RWPE2 (cell line): Measurements from ENCODE around the gene ANO8.

Experiments used
- ATAC-seq: fragments of 200-7000 bp; cut with Tn5 transposase; 3 replicates; pipeline ENCODE4 v1.9.1; 2021; ENCODE audit warnings: low read depth
- DNase-seq: peaks from one replicate; pipeline ENCODE4 v3.0.0-alpha.2; 2020; ENCODE audit warnings: low spot score
- H3K27ac ChIP-seq: fragments of 450-650 bp; 2 replicates; pipeline ENCODE4 v1.5.1; 2017; ENCODE audit warnings: mild to moderate bottlenecking; ENCODE audit not compliant: poor library complexity, severe bottlenecking
- H3K27me3 ChIP-seq: fragments of 250-450 bp; sonication (Bioruptor Pico); 2 replicates; pipeline ENCODE4 v1.5.1; 2021; ENCODE audit warnings: mild to moderate bottlenecking, moderate library complexity; ENCODE audit not compliant: insufficient read depth, poor library complexity, severe bottlenecking
- H3K36me3 ChIP-seq: fragments of 250-450 bp; sonication (Bioruptor Pico); 2 replicates; pipeline ENCODE4 v1.5.1; 2020; ENCODE audit warnings: low read depth, mild to moderate bottlenecking, moderate library complexity
- H3K4me1 ChIP-seq: fragments of 250-450 bp; sonication (Bioruptor Pico); 2 replicates; pipeline ENCODE4 v1.5.1; 2021; ENCODE audit warnings: mild to moderate bottlenecking, moderate library complexity; ENCODE audit not compliant: insufficient read depth, poor library complexity, severe bottlenecking
- H3K4me3 ChIP-seq: fragments of 250-450 bp; sonication (Bioruptor Pico); 2 replicates; pipeline ENCODE4 v1.5.1; 2021; ENCODE audit warnings: mild to moderate bottlenecking, moderate library complexity; ENCODE audit not compliant: severe bottlenecking
- H3K9me3 ChIP-seq: fragments of 250-450 bp; sonication (Bioruptor Pico); 2 replicates; pipeline ENCODE4 v1.5.1; 2021; ENCODE audit warnings: mild to moderate bottlenecking, moderate library complexity; ENCODE audit not compliant: severe bottlenecking
- TF ChIP-seq, protein P1 (sequence below): fragments of 450-650 bp; IDR thresholded peaks from one replicate; pipeline ENCODE4 v1.5.1; 2017; ENCODE audit warnings: mild to moderate bottlenecking, moderate library complexity; ENCODE audit not compliant: poor library complexity, severe bottlenecking

The ANO8 gene

DNA sequence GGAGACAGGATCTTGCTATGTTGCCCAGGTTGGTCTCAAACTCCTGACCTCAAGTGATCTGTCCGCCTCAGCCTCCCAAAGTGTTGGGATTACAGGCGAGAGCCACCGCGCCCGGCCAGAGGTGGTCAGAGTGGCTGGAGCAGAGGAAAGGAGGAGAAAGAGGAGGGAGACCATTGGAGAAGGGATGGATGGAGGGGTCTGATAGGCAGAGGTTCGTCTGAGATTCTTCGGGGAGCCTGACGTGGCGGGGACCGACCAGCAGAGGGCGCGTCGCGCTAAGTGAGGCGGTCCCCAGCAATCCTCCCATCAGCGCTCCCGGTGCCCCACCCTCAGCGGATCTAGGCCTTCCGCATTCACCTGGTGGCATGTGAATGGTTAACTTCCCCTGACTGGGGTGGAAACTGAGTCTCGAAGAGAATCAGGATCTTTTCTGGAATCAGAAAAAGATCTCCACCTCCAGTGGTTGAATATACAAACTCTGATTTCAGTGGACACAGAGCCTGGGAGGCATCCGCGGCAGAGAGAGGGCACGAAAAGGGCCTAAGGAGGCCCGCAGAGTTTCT is 11.5 kb upstream of the ANO8 start:
- H3K27ac ChIP-seq, result no peak overlapping the region
- ATAC-seq, result peak; percentile 88
- H3K4me1 ChIP-seq, result no peaks in the 10 kb centered on the region

DNA sequence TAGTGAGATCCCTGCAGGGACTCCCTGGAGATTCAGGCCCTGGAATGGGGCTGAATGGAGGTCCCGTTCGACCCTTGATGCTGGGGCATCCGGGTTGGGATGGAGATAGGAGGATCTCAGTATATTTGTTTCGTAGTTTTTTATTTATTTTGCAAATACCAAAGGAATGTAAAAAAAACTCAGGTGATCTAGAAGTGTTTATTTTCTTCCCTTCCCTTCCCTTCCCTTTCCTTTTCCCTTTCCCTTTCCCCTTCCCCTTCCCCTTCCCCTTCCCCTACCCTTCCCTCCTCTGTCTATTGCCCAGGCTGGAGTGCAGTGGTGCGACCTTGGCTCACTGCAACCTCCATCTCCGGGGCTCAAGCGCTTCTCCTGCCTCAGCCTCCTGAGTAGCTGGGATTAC is 7.2 kb upstream of the ANO8 start:
- TF ChIP-seq, protein P1, sequence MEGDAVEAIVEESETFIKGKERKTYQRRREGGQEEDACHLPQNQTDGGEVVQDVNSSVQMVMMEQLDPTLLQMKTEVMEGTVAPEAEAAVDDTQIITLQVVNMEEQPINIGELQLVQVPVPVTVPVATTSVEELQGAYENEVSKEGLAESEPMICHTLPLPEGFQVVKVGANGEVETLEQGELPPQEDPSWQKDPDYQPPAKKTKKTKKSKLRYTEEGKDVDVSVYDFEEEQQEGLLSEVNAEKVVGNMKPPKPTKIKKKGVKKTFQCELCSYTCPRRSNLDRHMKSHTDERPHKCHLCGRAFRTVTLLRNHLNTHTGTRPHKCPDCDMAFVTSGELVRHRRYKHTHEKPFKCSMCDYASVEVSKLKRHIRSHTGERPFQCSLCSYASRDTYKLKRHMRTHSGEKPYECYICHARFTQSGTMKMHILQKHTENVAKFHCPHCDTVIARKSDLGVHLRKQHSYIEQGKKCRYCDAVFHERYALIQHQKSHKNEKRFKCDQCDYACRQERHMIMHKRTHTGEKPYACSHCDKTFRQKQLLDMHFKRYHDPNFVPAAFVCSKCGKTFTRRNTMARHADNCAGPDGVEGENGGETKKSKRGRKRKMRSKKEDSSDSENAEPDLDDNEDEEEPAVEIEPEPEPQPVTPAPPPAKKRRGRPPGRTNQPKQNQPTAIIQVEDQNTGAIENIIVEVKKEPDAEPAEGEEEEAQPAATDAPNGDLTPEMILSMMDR, result no peak

More for the DNA sequence above, 11.5 kb upstream of the ANO8 start:
- TF ChIP-seq, protein P1, result peak; percentile 94
- no peaks in the 10 kb centered on the region for H3K9me3 ChIP-seq
- no peak overlapping the region for H3K4me3 ChIP-seq
- no peak for DNase-seq
- H3K36me3 ChIP-seq, result peaks cover 8% of the 10 kb centered on the region; the same call in 1 of the 2 replicates
- H3K27me3 ChIP-seq, result no peaks in the 10 kb centered on the region

DNA sequence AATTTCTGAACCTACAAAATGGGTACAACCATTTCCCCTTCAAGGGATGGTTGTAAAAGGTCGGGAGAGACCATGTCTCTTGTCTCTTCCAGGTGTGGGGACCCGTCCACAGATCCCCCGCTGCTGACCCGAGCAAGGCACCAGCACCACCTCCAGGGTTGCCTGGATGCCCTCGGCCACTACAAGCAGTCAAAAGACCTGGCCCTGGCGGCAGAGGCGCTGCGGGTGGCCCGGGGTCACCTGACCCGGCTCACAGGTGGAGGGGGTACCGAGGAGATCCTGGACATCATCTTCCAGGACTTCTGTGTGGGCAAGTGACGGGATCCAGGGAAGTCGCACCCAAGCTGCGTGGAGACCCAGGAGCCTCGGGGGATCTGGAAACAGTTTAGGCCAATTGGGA is 6.7 kb upstream of the ANO8 start:
- no peak overlapping the region for H3K4me3 ChIP-seq
- H3K27ac ChIP-seq, result no peak overlapping the region
- no peaks in the 10 kb centered on the region for H3K27me3 ChIP-seq
- TF ChIP-seq, protein P1, result no peak
- H3K4me1 ChIP-seq, result no peaks in the 10 kb centered on the region
- H3K36me3 ChIP-seq, result peaks cover 16% of the 10 kb centered on the region
- ATAC-seq (no peak), DNase-seq (no peak)
- no peaks in the 10 kb centered on the region for H3K9me3 ChIP-seq

More for the DNA sequence above, 7.2 kb upstream of the ANO8 start:
- DNase-seq (no peak), ATAC-seq (no peak)
- H3K27ac ChIP-seq, result no peak overlapping the region
- no peaks in the 10 kb centered on the region for H3K9me3 ChIP-seq
- H3K4me3 ChIP-seq, result no peak overlapping the region
- no peaks in the 10 kb centered on the region for H3K27me3 ChIP-seq
- H3K4me1 ChIP-seq, result no peaks in the 10 kb centered on the region
- peaks cover 16% of the 10 kb centered on the region for H3K36me3 ChIP-seq

DNA sequence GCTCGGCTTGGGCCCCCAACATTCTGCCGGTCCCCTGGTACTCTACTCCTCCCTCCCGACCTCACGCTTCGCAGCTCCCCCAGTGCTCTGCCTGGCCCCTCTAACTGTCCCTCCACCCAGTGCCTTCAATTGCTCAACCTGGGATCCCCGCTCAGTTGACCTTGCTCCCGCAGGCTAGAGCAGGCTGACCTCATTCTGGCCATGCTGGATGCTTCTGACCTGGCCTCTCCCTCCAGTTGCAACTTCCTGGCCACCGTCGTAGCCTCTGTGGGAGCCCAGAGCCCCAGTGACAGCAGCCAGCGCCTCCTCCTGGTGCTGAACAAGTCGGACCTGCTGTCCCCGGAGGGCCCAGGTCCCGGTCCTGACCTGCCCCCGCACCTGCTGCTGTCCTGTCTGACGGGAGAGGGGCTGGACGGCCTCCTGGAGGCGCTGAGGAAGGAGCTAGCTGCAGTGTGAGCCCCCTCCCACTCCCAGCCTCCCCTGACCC is 6.3 kb upstream of the ANO8 start:
- Histone ChIP-seq H3K9me3 (no peaks in the 10 kb centered on the region), H3K36me3 (peaks cover 16% of the 10 kb centered on the region), H3K27me3 (no peaks in the 10 kb centered on the region), H3K4me3 (no peak overlapping the region), H3K27ac (no peak overlapping the region), H3K4me1 (no peaks in the 10 kb centered on the region)
- ATAC-seq (no peak), DNase-seq (no peak)
- TF ChIP-seq, protein P1, result no peak

DNA sequence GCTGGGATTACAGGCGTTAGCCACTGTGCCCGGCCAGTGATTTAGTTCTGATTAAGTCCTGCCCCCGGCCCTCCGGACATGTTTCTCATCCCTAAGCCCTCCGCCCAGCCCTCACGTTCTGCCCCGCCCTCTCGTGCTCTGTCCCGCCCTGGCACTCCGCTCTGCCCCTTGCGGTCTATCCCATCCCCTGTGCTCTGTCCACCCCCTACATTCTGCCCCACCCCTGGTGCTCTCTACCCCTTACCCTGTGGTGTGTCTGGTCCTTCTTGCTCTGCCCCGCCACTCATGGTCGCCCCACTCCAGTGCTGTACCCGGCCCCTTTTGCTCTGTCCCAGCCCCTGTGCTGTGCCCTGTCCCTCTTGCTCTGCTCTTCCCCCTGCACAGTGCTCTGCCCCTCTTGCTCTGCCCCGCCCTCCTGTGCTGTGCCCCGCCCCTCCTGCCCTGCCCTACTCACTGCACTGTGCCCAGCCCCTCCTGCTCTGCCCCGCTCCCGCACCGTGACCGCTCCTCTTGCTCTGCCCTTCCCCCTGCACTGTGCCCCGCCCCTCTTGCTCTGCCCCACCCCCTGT is 5.7 kb upstream of the ANO8 start:
- no peak for DNase-seq
- no peak for ATAC-seq

More for the DNA sequence above, 5.7 kb upstream of the ANO8 start:
- no peaks in the 10 kb centered on the region for H3K4me1 ChIP-seq
- TF ChIP-seq, protein P1, result no peak
- H3K27me3 ChIP-seq, result no peaks in the 10 kb centered on the region
- H3K36me3 ChIP-seq, result peaks cover 16% of the 10 kb centered on the region
- H3K27ac ChIP-seq, result no peak overlapping the region
- H3K4me3 ChIP-seq, result no peak overlapping the region
- no peaks in the 10 kb centered on the region for H3K9me3 ChIP-seq
